HL-60 (cell line): ENCODE measurements around the gene TAP2.
A peak's percentile ranks its signal among the peaks of the same experiment; 100 is the strongest.

ENCODE experiments used
- CTCF ChIP-seq: IDR thresholded peaks from one replicate; pipeline ENCODE4 v1.5.1; 2011; ENCODE audit warnings: low read length, control low read depth, inconsistent platforms; ENCODE audit not compliant: insufficient read depth
- GABPA ChIP-seq: IDR thresholded peaks from 2 replicates; pipeline ENCODE4 v1.6.1; 2012; ENCODE audit warnings: low read depth
- POLR2AphosphoS5 ChIP-seq: IDR thresholded peaks from 2 replicates; pipeline ENCODE4 v1.6.1; 2012; ENCODE audit warnings: low read depth
- REST ChIP-seq: IDR thresholded peaks from 2 replicates; pipeline ENCODE4 v1.6.1; 2012; ENCODE audit warnings: low read depth; ENCODE audit not compliant: insufficient replicate concordance

GRCh38 chr6:32796848-32797776, 41.4 kb downstream of the TAP2 start:
- no peak for TF ChIP-seq POLR2AphosphoS5
- TF ChIP-seq CTCF, result peak; percentile 80
- no peak for TF ChIP-seq REST
- TF ChIP-seq GABPA, result no peak
